NK-92 (cell line): ENCODE results near the gene ADCY1.

Experiments used
- DNase-seq: peaks from one replicate; lab custom pipeline; 2025; ENCODE audit not compliant: unreplicated experiment; lab: John Stamatoyannopoulos, UW

Gene ADCY1

GRCh38 chr7:45592230-45592991 lies 18.2 kb downstream of the ADCY1 start:
- no peak for DNase-seq

- DNase-seq, result no peak
These were observed 19.0 kb downstream of the ADCY1 start for GRCh38 chr7:45593121-45593541.

DNA sequence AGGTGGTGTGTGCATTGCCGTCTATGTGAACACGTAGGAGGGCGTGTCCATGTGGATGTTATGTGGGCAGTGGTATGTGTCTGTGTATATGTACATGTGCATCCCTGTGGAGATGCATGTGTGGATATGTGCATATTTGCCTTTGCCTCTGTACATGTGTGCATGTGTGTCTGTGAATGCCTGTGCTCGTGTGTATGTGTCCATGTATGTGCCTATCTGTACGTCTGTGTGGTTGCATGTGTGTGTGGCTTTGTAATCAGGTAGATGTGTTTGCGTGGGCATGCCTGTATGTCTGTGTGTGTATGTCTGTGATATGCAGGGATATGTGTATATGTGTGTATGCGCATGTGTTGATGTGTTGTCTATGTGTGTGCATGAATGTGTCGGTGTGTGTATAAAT lies 19.7 kb downstream of the ADCY1 start:
- no peak for DNase-seq

DNA sequence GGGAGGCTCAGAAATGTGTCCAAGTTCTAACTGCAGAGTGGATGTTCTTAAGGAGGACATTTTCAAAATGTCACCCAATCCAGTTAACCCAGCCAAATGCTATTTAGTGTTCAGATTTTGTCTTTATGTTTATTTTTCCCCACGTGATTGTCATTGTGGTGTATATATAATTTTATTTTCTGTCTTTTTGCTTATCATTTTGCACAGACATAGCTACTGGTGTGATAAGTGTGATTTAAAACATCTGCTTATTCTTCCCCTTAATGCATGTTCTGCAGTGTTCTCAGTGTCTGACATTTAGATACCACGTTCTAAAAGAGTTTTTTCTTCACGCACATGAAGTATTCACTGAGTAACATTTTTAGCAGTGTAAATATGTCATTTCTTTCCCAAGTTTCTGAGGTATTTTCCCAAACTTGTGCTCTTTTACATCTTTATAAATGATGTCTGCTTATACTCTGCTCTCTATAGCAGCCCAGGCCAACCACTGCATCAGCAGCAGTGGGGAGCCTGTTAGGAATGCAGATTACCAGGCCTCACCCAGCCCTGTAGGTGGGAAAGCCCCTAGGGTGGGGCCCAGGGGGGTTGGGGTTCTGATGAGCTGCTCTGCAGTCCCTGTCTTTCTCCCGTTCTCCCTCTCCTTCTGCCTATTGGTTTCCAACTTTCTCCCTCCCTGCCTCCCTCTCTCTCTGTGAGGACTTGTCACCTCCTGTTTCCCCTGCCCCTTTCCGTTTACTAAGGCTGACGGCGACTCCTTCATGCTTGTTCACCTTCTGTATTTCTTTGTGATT lies 20.8 kb downstream of the ADCY1 start:
- no peak for DNase-seq

DNA sequence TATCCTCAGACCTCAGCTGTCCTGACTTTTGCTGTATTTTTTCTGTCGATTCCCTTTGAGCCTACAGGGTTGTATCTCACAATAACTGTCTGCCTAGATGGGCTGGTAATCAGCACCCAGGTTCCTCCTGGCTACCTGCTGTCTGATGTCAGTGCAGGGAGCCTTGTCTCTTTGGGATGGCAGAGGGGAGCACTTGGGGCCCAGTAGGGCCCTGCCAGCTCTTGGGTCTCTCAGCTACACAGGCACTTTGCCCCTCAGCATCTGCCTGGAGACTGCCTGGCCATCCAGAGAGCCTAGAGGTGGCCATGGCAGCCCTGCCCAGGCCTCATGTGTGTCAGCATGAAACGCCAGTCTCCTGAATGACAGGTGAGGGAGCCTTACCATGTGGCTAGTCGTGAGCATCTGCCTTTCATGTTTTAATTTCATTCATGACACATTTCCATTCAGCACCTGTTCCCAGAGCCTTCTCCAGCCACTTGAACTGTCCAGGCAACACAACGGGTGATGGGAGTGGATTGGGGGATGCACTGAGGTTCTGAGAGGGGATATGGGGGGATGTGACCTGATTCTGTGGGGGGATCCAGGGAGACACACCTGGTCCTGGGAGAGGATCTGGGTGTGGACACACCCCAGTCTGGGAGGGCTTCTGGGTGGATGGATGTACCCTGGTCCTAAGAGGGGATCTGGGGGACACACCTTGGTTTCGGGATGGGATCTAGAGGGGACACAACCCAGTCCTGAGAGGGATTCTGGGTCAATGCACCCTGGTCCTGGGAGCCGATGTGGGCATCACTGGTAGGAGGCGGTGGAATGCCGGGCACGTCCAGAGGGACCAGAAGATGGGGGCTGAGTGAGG lies 21.9 kb downstream of the ADCY1 start:
- DNase-seq, result no peak

DNA sequence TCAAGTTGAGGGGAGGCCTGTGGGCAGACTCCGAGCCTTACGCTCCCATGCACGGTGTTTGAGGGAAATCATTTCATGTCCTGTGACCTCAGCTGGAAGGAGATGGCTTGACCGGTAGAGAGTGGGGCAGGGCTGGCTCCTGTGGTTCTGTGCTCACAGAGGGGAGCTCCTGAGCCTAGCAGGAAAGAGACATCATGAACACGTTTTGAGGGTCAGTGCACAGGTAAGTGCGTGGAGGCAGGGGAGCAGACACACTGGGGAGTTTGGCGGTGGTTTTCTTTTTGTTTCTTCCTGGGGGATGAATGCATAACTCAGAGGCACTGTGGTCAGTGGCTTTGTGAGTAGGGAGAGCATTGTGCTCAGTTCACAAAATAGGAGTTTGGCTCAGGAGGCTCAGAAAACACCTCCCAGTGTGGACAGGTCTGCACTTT lies 22.5 kb downstream of the ADCY1 start:
- DNase-seq, result no peak

DNA sequence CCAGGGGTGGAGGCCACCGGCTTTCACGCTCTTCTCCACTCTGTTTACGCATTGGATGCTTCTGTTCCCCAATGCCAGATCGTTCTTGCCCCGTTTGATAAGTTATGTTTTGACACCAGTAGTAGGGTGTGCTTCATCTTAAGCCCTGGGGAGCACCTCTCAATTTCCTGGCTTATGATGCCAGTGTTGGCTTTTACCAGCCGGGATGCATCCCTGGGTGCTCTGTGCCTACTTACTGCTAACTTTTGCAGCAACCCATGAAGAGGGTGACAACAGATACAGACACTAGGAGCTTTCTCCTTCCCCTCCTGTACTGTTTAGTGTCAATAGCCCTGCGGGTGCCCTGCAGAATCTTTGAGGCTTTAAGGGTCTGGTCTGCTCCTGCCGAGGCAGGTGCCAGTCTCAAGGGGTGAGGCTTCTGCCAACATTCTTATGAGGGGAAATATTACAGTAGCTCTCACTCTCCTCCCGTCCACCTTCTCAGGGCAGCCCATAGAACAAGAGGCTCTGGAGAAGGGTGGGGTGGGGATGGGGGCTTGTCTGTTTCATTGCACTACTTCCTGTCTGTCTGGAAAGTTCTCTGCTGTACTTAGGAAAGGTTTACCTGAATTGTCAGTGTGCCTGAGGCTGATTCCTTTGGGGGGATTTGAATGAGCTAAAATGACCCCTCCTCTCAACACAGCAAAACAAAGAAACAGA lies 23.3 kb downstream of the ADCY1 start:
- no peak for DNase-seq

- DNase-seq, result no peak
These were observed 24.8 kb downstream of the ADCY1 start for GRCh38 chr7:45598886-45599520.

GRCh38 chr7:45599851-45600706 lies 25.9 kb downstream of the ADCY1 start:
- no peak for DNase-seq

- DNase-seq, result no peak
These were observed 26.9 kb downstream of the ADCY1 start for GRCh38 chr7:45601094-45601493.

DNA sequence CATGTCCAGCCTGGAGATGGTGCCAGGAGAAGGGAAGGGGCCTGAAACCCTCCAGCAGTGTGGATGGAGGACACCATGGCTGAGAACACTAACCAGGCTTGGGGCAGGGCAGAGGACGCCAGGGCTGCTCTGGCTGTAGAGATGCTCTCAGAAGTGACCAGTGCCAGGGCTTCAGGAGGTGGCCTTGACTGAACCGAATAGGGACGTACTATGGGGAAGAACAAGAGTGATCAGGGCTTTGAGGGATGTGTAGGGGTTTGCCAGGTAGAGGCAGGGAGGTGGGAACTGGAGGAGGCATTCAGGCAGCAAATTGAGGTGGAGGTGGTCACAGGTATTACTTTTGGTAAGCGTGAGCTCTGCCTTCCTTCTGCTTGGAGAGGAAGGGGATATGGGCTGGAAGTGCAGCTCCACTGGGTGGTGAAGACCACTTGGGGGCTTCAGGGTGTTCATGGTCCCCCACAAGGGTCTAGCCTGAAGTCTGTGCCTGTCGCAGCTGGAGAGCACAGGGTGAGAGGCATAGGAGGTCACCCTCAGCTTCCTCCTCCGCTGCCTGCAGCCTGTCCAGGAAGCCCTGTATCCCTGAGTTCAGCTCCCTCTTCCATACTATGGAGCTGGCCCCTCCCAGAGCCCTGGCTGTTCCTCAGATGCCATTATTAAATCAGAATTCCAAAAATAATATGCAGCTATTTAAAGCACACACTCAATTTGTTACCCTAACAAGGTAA lies 27.8 kb downstream of the ADCY1 start:
- no peak for DNase-seq

- DNase-seq, result no peak
These were observed 31.9 kb downstream of the ADCY1 start for GRCh38 chr7:45606050-45606449.

DNA sequence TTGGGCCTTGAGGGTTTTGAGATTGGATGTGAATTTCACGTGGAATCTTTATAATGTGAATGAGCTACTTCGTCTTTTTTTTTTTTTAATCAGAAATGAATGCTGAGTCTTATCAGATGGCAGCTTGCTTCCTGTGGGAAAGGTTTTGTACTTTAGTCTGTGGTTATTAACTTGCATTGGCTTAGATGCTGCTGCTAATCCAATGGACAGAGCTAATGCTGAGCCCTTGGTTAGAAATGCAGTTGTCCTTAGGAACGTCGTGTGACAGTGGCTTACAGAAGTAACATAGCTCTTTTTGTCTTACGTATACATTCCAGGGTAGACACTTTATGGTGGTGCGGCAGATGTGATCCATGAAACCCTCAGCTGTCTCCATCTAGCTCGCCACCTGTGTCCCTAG lies 32.8 kb downstream of the ADCY1 start:
- no peak for DNase-seq

DNA sequence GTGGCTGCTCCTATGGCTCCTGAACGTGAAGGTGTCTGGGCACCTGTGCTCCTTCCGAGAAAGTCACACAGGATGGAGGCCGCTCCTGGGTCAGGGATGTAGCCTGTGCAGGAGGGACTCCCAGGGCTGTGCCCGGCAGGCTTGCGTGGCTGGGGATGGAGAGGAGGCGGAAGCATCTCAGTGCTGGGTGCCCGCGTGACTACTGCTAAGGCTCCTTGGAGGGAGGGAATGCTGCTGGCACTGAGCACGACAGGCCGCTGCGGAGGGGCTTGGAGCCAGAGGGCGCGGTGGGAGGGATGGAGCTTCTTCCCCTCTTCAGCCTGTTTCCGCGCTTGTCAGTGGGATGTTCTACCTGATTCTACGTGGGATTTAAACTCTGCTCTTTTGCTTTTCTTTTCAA lies 35.0 kb downstream of the ADCY1 start:
- DNase-seq, result no peak

GRCh38 chr7:45610019-45610418 lies 35.9 kb downstream of the ADCY1 start:
- no peak for DNase-seq

DNA sequence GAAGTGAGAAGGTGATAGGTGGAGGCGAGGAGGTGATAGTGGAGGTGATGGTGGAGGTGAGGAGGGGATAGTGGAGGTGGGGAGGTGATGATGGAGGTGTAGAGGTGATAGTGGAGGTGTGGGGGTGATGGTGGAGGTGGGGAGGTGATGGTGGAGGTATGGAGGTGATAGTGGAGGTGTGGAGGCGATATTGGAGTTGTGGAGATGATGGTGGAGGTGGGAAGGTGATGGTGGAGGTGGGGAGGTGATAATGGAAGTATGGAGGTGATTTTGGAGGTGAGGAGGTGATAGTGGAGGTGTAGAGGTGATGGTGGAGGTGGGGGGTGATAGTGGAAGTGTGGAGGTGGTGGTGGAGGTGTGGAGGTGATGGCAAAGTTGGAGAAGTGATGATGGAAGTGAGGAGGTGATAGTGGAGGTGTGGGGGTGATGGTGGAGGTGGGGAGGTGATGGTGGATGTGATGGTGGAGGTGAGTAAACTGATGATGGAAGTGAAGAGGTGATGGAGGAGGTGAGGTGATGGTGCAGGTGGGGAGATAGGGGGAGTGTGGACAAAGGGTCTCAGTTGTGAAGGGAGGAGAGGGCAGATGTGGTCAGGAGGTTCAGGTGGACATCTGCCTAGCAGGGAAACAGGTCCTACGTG lies 36.6 kb downstream of the ADCY1 start:
- DNase-seq, result no peak

GRCh38 chr7:45617166-45617565 lies 43.0 kb downstream of the ADCY1 start:
- DNase-seq, result no peak

- no peak for DNase-seq
These were observed 47.9 kb downstream of the ADCY1 start for GRCh38 chr7:45622058-45622457.
